Hepatocyte (in vitro differentiated cells): ENCODE results near the gene OR52K2. TPM values are rescaled to one million over a fixed set of nuclear protein-coding genes. Genes with fewer than 3 reads are reported as not detected.
"Not testable (repeated sequence)": the region's sequence is repeated elsewhere in the genome, so short reads cannot be mapped to it uniquely, and the experiment has no call there.

ENCODE experiments used
- DNase-seq: peaks from one replicate; pipeline ENCODE4 v3.0.0-alpha.2; 2016; ENCODE audit warnings: low spot score
- H2AFZ ChIP-seq: fragments of 200-600 bp; sonication (generic); 2 replicates; pipeline ENCODE4 v1.6.0; 2016; ENCODE audit warnings: antibody characterized with exemption, mild to moderate bottlenecking
- H3K27ac ChIP-seq: fragments of 200-600 bp; sonication (generic); 2 replicates; pipeline ENCODE4 v1.5.1; 2016; ENCODE audit warnings: mild to moderate bottlenecking
- H3K27me3 ChIP-seq: fragments of 200-600 bp; sonication (generic); 2 replicates; pipeline ENCODE4 v1.6.1; 2016
- H3K36me3 ChIP-seq: fragments of 200-600 bp; sonication (generic); replicated peaks from 2 replicates; pipeline ENCODE4 v1.5.1; 2016; ENCODE audit warnings: low read depth; ENCODE audit not compliant: insufficient read depth
- H3K4me1 ChIP-seq: fragments of 200-600 bp; sonication (generic); 2 replicates; pipeline ENCODE4 v1.5.1; 2016; ENCODE audit warnings: mild to moderate bottlenecking, moderate library complexity; ENCODE audit not compliant: insufficient read depth
- H3K4me2 ChIP-seq: fragments of 200-600 bp; sonication (generic); 2 replicates; pipeline ENCODE4 v1.6.0; 2016
- H3K4me3 ChIP-seq: fragments of 200-600 bp; sonication (generic); 2 replicates; pipeline ENCODE4 v1.5.1; 2016; ENCODE audit warnings: mild to moderate bottlenecking
- H3K79me2 ChIP-seq: fragments of 200-600 bp; sonication (generic); 2 replicates; pipeline ENCODE4 v1.6.0; 2017; ENCODE audit warnings: mild to moderate bottlenecking
- H3K9me2 ChIP-seq: fragments of 200-600 bp; sonication (generic); replicated peaks from 2 replicates; pipeline ENCODE4 v1.6.0; 2017; ENCODE audit warnings: mild to moderate bottlenecking; ENCODE audit not compliant: insufficient read depth
- H3K9me3 ChIP-seq: fragments of 200-600 bp; sonication (generic); 2 replicates; pipeline ENCODE4 v1.5.1; 2016; ENCODE audit warnings: low read depth, mild to moderate bottlenecking
- H4K20me1 ChIP-seq: fragments of 200-600 bp; sonication (generic); 2 replicates; pipeline ENCODE4 v1.6.0; 2016; ENCODE audit warnings: mild to moderate bottlenecking; ENCODE audit not compliant: insufficient read depth, poor library complexity, severe bottlenecking
- CTCF ChIP-seq: fragments of 200-600 bp; sonication (generic); IDR thresholded peaks from 2 replicates; pipeline ENCODE4 v1.5.1; 2016; ENCODE audit warnings: antibody characterized with exemption, mild to moderate bottlenecking; ENCODE audit not compliant: poor library complexity
- EZH2 ChIP-seq: fragments of 200-600 bp; sonication (generic); IDR thresholded peaks from 2 replicates; pipeline ENCODE4 v1.6.1; 2016; ENCODE audit warnings: antibody characterized with exemption, mild to moderate bottlenecking, borderline replicate concordance
- EZH2phosphoT487 ChIP-seq: fragments of 200-600 bp; sonication (generic); IDR thresholded peaks from one replicate; pipeline ENCODE4 v1.6.1; 2018; ENCODE audit warnings: antibody characterized with exemption, mild to moderate bottlenecking, low read depth, moderate library complexity; ENCODE audit not compliant: unreplicated experiment, severe bottlenecking
- WGBS: methylation state at CpG from one replicate; pipeline ENCODE4 v1.1.6; 2016; ENCODE audit warnings: low lambda C conversion rate; ENCODE audit errors: missing lambda C conversion rate; 5-methylcytosine and 5-hydroxymethylcytosine counted together
- polyA plus RNA-seq: library from polyadenylated mRNA; unstranded; fragments of >200 nt; fragmentation: Nextera tagmentation; extraction: Ambion mirVana; gene quantifications from 2 replicates; pipeline ENCODE4 v1.2.1, GENCODE V29; 2016
- total RNA-seq: library from RNA; depleted of rRNA; stranded (reverse); fragments of >200 nt; gene quantifications from 2 replicates; pipeline ENCODE4 v1.2.3, GENCODE V29; 2014

The OR52K2 gene
- total RNA-seq (not detected in 2 replicates), polyA plus RNA-seq (not detected in 2 replicates)

DNA sequence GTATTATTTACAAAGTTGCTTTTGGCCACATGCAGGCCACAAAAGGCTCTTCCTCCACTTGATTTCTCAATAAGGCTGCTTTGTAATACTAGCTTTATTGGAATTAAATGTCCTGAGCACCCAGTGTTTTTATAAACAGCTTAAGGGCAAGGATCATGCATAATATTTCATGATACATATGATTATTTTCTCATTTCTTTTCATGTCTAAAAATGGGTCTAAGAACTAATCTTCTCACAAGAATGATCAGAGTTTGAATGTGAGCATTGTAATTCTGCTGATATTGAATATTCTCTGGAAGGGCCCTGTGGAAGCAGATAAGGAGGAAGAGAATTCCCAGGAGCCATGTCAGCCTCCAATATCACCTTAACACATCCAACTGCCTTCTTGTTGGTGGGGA lies at the start of gene OR52K2:
TSS of gene OR52K2 (plus strand) at position 301 of the 400 bp plus-strand sequence. CDS start at position 346, 45 bp downstream.
- H3K4me1 ChIP-seq: no peaks in the 10 kb centered on the region
- H3K4me2 ChIP-seq: no peak within 1 kb of the TSS
- no peak within 1 kb of the TSS for H3K27ac ChIP-seq
- H3K4me3 ChIP-seq: no peak within 1 kb of the TSS
- H3K27me3 ChIP-seq: no peaks in the 10 kb centered on the region
- no peak within 1 kb of the TSS for H2AFZ ChIP-seq
- no peak for DNase-seq
- no peaks in the 10 kb centered on the region for H4K20me1 ChIP-seq
- H3K36me3 ChIP-seq: no peaks in the 10 kb centered on the region
- no peaks in the 10 kb centered on the region for H3K9me3 ChIP-seq
- H3K9me2 ChIP-seq: no peaks in the 10 kb centered on the region
- TF ChIP-seq CTCF (no peak), EZH2 (no peak), EZH2phosphoT487 (no peak)
- H3K79me2 ChIP-seq: no peaks in the 10 kb centered on the region

DNA sequence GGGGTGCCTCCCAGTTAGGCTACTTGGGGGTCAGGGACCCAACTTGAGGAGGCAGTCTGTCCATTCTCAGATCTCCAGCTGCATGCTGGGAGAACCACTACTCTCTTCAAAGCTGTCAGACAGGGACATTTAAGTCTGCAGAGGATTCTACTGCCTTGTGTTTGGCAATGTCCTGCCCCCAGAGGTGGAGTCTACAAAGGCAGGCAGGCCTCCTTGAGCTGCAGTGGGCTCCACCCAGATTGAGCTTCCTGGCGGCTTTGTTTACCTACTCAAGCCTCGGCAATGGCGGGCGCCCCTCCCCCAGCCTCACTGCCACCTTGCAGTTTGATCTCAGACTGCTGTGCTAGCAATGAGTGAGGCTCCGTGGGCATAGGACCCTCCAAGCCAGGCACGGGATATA lies 42.9 kb upstream of the OR52K2 start:
- WGBS: 89% methylated on average over 6 of the region's 6 CpGs

GRCh38 chr11:4416306-4416705 lies 32.8 kb upstream of the OR52K2 start:
- Histone ChIP-seq H3K9me2 (no peaks in the 10 kb centered on the region), H3K27ac (no peak overlapping the region), H3K9me3 (no peaks in the 10 kb centered on the region), H3K79me2 (no peaks in the 10 kb centered on the region), H2AFZ (no peak overlapping the region), H3K4me1 (no peaks in the 10 kb centered on the region), H3K27me3 (no peaks in the 10 kb centered on the region), H3K36me3 (no peaks in the 10 kb centered on the region), H3K4me3 (no peak overlapping the region), H3K4me2 (no peak overlapping the region), H4K20me1 (no peaks in the 10 kb centered on the region)
- DNase-seq: no peak
- WGBS: 67% methylated on average over 1 of the region's 1 CpG
- TF ChIP-seq EZH2phosphoT487 (no peak), CTCF (no peak), EZH2 (no peak)

More for the DNA sequence above, 42.9 kb upstream of the OR52K2 start:
- H3K4me3 ChIP-seq, H3K36me3 ChIP-seq, H3K4me2 ChIP-seq, H3K4me1 ChIP-seq, H4K20me1 ChIP-seq, H3K27me3 ChIP-seq, H3K27ac ChIP-seq, DNase-seq, H3K79me2 ChIP-seq, H3K9me3 ChIP-seq, H3K9me2 ChIP-seq, H2AFZ ChIP-seq: not testable (repeated sequence)

DNA sequence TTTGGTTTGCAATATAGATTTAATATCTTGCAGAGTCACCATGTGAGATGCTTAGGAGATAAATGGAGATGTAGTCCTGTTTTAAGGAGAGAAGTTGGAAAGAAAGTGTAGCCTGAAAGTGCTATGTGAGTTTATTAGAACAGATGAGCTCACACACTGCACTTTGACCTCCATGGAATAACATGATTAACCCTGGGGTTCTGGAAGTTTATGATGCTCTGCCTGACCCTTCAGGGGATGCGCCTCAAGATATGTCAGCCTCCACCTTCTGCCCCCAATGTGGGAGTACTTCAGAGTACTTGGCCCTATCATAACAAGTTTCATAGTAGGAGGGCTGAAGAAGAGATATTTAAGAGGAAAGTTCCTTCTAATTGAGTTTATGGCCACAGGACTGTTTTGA lies 32.3 kb upstream of the OR52K2 start:
- Histone ChIP-seq H3K4me2 (no peak overlapping the region), H2AFZ (no peak overlapping the region), H3K9me2 (no peaks in the 10 kb centered on the region), H3K4me1 (no peaks in the 10 kb centered on the region), H3K4me3 (no peak overlapping the region), H3K9me3 (no peaks in the 10 kb centered on the region), H4K20me1 (no peaks in the 10 kb centered on the region), H3K27me3 (no peaks in the 10 kb centered on the region), H3K36me3 (no peaks in the 10 kb centered on the region), H3K27ac (no peak overlapping the region), H3K79me2 (no peaks in the 10 kb centered on the region)
- TF ChIP-seq EZH2phosphoT487 (no peak), CTCF (no peak), EZH2 (no peak)
- WGBS: 79% methylated on average over 1 of the region's 1 CpG
- DNase-seq: no peak
